Measurements from ENCODE around the gene FAH.

- TF ChIP-seq CTCF (IDR thresholded peaks at IDR 0.05) (no peak), POLR2A (IDR thresholded peaks at IDR 0.05) (no peak)
Measured at GRCh38 chr15:80204231-80204630, 51.4 kb downstream of the FAH start.
